ENCODE data around the gene XK.

- TF ChIP-seq CTCF (IDR thresholded peaks at IDR 0.05; ENCODE audit: low read length): no peak
- no peak for TF ChIP-seq EZH2 (IDR thresholded peaks at IDR 0.05; ENCODE audit: borderline replicate concordance, low read length)
Observed at GRCh38 chrX:37677765-37678164, 7.8 kb upstream of the XK start.
